ENCODE results near the gene HINT1.
A peak's percentile ranks its signal among the peaks of the same experiment; 100 is the strongest.
"Not testable (repeated sequence)": the region's sequence is repeated elsewhere in the genome, so short reads cannot be mapped to it uniquely, and the experiment has no call there.

The HINT1 gene

GRCh38 chr5:131165119-131165727 is at the start of gene HINT1:
TSS of gene HINT1 (minus strand) at chr5:131165256. CDS start at chr5:131165205, 51 bp downstream.
- peak; percentile 91 for DNase-seq

DNA sequence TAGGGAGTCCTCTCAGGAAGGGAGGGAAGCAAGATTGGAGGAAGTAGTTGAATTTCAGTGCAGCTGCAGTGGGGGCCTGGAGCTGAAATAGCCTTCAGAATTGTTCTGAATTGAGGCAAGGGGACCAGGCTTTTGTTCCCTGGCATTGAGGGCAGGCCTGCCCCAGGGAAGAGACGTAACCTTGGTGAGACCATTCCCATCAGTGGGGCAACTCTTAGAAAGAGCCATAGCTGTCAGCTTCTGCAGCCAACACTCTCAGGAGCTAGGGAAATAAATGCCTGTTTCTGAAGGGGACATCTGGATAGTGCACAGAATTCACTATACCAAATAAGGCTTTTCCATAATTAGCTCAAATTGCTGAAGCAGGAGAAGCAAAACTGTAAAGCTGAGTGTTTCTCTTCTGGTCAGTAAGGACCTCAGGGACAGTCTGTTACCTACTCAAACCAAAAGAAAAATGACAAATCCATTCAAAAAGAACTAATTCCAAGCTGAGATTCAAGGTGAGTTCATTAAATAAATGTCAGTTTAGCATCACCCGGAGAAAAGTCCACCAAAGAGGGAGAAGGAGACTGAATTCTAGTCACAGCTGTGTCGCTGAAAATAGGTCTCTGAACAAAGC is 49.7 kb upstream of the HINT1 start:
- DNase-seq = no peak

GRCh38 chr5:131212471-131213021 is 47.5 kb upstream of the HINT1 start:
- DNase-seq = no peak

GRCh38 chr5:131211669-131212068 is 46.6 kb upstream of the HINT1 start:
- DNase-seq = no peak

GRCh38 chr5:131210151-131210510 is 45.1 kb upstream of the HINT1 start:
- no peak for DNase-seq

- DNase-seq = peak; percentile 21
These were observed 44.6 kb upstream of the HINT1 start for GRCh38 chr5:131209506-131210150.

DNA sequence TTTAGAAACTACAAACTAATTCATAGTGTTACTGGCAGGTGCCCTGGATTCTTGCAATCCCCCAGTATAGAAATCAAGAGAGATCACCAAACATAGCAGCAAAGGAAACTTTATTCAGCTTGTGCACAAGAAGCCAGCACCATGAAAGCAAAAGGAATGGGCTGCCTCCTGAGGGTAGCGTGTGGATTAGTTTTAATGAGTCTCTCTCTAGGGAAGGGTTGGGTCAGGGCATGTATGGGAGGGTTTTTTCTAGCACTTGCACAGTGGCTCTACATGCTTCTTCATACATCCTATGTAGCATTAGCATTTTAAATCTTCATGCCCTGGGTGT is 44.1 kb upstream of the HINT1 start:
- no peak for DNase-seq

DNA sequence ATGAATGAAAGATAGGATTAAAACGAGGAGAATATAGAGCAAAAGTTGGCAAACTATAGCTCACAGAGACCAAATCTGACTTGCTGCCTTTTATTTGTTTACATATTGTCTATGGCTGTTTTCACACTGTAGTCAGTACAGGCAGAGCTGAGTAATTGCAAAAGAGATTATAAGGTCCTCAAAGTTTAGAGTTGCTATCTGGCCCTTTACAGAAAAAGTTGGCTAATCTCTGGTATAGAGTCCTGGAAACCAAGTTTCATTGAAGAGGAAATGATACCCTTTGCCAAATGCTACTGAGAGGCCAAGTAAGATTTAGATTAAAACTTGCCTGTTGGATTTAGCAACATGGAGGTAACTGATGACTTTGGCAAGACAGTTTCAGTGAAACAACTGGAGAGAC is 41.7 kb upstream of the HINT1 start:
- no peak for DNase-seq

- DNase-seq = no peak
These were observed 41.0 kb upstream of the HINT1 start for GRCh38 chr5:131206061-131206460.

GRCh38 chr5:131204964-131205363 is 39.9 kb upstream of the HINT1 start:
- DNase-seq = no peak

DNA sequence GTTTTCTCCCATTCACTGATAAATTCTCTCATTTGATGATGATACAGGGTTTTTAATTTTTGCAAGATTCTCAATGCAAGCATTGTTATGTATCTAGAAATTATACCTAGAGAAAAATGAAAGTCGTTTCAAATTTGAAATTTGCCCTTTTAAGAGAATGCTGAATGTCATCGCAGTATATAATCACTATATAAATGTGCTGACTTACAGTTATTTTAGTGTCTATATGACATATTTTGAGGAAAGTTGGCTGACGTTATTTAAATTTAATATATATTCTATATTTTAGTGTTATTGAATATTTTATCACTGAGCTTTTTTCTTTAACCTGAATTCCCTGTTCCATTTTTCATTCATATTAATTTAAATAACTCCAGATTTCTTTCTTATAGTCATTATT is 35.5 kb upstream of the HINT1 start:
- no peak for DNase-seq

GRCh38 chr5:131198625-131199024 is 33.6 kb upstream of the HINT1 start:
- DNase-seq = no peak

- DNase-seq = no peak
These were observed 31.3 kb upstream of the HINT1 start for GRCh38 chr5:131196331-131196730.

DNA sequence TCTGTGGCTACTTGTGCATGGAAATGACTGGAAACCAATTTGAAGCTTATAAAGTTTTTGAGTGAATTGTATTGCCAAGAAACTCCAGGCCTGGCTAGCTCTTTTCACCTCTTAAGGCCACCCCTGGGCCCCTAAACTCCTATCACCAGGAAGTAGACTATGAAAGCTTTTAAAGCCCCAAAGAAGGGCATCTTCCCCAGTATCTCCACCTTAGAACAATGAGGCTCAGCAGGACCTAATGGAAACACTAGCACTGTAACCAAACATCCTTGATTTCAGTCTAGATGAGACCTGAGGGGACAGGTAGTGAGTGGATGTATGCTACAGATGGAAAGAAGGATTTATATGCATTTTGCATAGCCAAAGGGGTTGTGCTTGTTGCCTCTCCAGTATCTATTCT is 30.6 kb upstream of the HINT1 start:
- no peak for DNase-seq

DNA sequence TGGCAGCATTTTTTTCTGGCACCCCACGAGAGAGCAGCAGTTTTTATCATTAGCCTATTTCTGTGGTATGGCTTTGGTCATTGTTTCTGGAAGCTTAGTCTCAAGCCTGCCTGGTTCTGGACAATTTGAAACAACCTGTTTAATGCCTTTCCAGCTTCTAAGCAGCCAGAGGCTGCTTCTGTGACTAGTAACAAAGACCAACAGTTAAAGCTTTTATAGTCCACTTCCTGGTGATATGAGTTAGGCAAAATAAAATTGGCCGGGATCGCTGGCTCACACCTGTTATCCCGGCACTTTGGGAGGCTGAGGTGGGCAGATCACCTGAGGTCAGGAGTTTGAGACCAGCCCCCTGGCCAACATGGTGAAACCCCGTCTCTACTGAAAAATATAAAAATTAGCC is 29.7 kb upstream of the HINT1 start:
- no peak for DNase-seq

DNA sequence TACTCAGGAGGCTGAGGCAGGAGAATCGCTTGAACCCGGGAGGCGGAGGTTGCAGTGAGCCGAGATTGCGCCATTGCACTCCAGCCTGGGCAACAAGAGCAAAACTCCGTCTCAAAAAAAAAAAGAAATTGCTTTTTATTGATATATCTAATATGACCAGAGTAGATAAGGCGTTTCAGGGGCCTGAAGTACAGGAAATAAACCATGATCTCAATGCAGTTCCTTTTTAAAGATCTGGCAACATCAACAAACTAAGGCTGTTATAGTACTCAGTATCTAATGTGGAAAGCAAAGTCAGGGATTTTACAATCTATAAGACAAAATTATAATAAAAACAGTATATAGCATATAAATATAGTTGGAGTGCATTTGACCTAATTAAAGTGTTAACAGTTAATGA is 28.8 kb upstream of the HINT1 start:
- DNase-seq = not testable (repeated sequence)

DNA sequence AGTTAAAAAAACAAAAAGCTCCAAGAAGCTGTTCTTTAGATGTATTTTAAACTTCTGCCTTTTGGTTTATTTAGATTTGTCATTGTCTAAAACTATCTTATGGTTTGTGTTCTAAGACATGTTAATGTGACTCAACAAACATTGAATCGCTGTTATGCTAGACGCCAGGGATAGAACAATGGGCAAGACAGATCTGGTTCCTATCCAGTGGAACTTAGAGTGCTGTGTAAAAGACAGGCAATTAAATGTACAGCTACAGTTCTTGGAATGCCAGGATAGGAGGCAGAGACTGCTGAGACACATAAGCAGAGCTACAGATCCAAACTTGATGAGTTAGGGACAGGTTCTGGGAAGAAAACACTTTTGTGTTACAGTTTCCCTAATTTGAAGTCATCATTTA is 28.1 kb upstream of the HINT1 start:
- no peak for DNase-seq

DNA sequence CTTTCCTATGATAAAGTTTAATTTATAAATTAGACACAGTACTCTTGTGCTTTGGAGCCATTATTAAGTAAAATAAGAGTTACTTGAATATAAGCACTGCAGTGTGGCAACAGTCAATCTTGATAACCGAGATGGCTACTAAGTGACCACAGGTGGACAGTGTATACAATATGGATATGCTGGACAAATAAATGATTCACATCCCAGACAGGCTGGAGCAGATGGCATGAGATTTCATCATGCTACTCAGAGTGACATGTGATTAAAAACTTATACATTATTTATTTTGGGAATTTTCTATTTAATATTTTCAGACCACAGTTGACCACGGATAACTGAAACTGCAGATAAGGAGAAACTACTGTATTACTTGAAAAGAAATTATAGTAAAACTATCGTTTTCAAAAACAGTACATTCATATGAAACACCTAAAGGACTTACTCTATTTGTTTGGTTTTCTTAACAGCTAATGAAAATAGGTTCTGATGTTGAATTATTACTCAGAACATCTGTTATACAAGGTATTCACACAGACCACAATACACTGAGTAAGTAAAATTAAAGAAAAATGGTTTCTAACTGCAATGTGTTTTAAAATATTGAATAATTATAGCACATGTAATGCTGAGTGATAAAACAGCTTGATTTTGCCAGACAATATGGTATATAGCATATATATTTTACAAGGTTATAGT is 21.7 kb upstream of the HINT1 start:
- DNase-seq = no peak

DNA sequence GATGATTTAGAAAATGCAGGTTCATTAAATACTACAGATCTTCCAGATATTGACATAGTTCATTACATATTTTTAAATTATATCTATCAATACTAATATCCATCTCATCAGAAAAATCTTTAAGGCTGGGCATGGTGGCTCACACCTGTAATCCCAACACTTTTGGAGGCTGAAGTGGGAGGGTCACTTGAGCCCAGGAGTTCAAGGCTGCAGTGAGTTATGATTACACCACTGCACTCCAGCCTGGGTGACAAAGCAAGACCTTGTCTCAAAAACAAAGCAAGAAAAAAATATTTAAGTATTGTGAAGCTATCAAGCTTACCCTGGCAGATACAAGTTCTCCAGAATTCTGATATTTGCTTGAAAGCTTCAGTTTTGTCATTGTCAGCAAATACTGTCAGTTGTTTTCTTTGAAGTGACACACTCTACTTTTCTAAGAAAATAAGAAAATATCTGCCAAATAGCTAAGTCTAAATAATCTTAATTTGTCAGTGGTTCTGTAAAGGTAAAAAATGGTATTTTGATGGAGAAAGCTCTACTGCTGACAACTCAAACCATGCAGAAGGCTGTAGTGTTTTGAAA is 20.6 kb upstream of the HINT1 start:
- no peak for DNase-seq

GRCh38 chr5:131182839-131183238 is 17.8 kb upstream of the HINT1 start:
- no peak for DNase-seq

DNA sequence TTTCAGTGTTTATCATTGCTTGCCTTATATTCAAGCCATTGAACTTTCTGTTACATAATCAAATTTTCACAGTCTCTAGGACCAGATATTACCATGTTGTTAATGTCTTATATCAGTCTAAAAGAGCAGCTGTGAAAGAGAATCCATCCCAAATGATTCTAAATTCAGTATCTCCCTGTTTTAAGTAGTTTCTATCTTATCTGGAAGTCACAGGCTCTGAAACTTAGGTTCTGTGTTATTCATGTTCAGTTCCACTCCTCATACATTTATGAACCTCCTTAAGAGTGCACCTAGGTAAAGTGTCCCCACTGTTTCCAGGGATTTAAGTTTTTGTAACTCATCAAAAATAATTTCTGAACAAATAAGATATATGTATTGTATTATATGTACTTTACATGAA is 15.4 kb upstream of the HINT1 start:
- no peak for DNase-seq

DNA sequence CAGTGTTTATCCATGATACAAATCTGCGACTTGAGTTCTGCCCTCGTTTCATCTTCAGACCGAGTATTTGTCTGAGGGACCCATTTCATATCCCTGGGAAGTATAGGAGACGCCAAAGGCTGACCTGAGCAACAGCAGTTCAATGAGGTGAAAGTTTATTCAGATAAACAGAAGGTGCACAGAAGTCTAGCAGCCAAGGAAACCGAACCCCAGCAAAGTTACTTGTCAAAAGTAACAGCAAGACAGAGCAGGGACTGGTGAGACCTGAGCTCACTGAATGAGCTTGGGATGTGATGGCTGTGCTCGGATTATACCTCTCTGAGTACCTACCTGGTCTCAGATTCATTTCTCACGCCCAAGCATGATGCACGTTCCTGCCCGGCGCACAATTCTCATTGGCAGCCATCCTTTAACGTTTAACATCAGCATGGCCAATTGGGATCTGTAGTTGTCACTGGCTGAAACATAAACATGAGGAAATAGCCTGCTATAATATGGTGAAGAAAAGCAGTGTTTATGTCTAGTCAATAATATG is 6.3 kb upstream of the HINT1 start:
- no peak for DNase-seq

Measured in stimulated activated naive CD4-positive, alpha-beta T cell treated with Interleukin-2 at 50 U/mL for 16 hours (primary cell).